MCF 10A (cell line): ENCODE results near the gene DDA1. TPM values are rescaled to one million over a fixed set of nuclear protein-coding genes. Genes with fewer than 3 reads are reported as not detected.
"Not testable (repeated sequence)": the region's sequence is repeated elsewhere in the genome, so short reads cannot be mapped to it uniquely, and the experiment has no call there.

Source experiments
- BruUV-seq: library from RNA; stranded (reverse); fragments of 400-500 nt; replicated peaks from 2 replicates; lab custom pipeline; 2021; lab: Mats Ljungman, UMichigan
- CTCF ChIA-PET: fragments of 300-600 bp; sonication (Branson Sonifier 250); formaldehyde crosslinking; extraction: SDS; loops from one replicate; lab custom pipeline; 2021; ENCODE audit warnings: antibody characterized with exemption, inconsistent platforms; lab: Yijun Ruan, JAX
- POLR2A ChIA-PET: fragments of 300-600, 350-650 bp; sonication (Branson Sonifier 250); formaldehyde crosslinking; extraction: SDS; loops from one replicate; lab custom pipeline; 2020; ENCODE audit warnings: antibody characterized with exemption, inconsistent platforms; lab: Yijun Ruan, JAX
- DNase-seq: peaks from one replicate; pipeline ENCODE4 v3.0.0-alpha.2; 2018; ENCODE audit not compliant: unreplicated experiment
- H3K27ac Mint-ChIP-seq: one replicate; pipeline ENCODE4 v1.8.0; 2022; ENCODE audit warnings: mild to moderate bottlenecking, low read depth, mixed read lengths; ENCODE audit not compliant: unreplicated experiment
- H3K27me3 Mint-ChIP-seq: one replicate; pipeline ENCODE4 v1.8.0; 2022; ENCODE audit warnings: mixed read lengths; ENCODE audit not compliant: insufficient read depth, unreplicated experiment
- H3K36me3 Mint-ChIP-seq: one replicate; pipeline ENCODE4 v1.8.0; 2022; ENCODE audit warnings: mild to moderate bottlenecking, moderate library complexity, mixed read lengths; ENCODE audit not compliant: insufficient read depth, unreplicated experiment
- H3K4me1 Mint-ChIP-seq: one replicate; pipeline ENCODE4 v1.8.0; 2022; ENCODE audit warnings: mixed read lengths; ENCODE audit not compliant: insufficient read depth, unreplicated experiment
- H3K4me3 Mint-ChIP-seq: one replicate; pipeline ENCODE4 v1.8.0; 2022; ENCODE audit warnings: mild to moderate bottlenecking, moderate library complexity, mixed read lengths; ENCODE audit not compliant: unreplicated experiment
- H3K9me3 Mint-ChIP-seq: one replicate; pipeline ENCODE4 v1.8.0; 2022; ENCODE audit warnings: mixed read lengths; ENCODE audit not compliant: unreplicated experiment
- CTCF ChIP-seq: fragments of 200-600 bp; IDR thresholded peaks from one replicate; pipeline ENCODE4 v1.8.0; 2022; ENCODE audit warnings: antibody characterized with exemption, mild to moderate bottlenecking; ENCODE audit not compliant: unreplicated experiment
- intact Hi-C: fragments of 100-400 bp; cut with micrococcal nuclease; formaldehyde crosslinking; loops from 2 replicates; pipeline ENCODE4 v1.14.1; 2022
- total RNA-seq: library from RNA; stranded (reverse); gene quantifications from 2 replicates; pipeline ENCODE4 v1.2.3, GENCODE V29; 2022

DDA1 gene
- total RNA-seq, 1 experiment from 2014 or later = 57.4 TPM

GRCh38 chr19:17359905-17360800 is 50.8 kb downstream of the DDA1 start:
- Mint-ChIP-seq H3K9me3 (no peaks in the 10 kb centered on the region), H3K4me1 (peaks cover 18% of the 10 kb centered on the region), H3K27ac (no peak overlapping the region), H3K4me3 (no peak overlapping the region), H3K27me3 (no peaks in the 10 kb centered on the region), H3K36me3 (peaks cover 6% of the 10 kb centered on the region)
- no TSS peak for BruUV-seq
- intact Hi-C loops = no loop called here
- no peak for DNase-seq
- CTCF ChIA-PET = interaction anchor here (0.7 to 1.2 kb wide), 2 partner anchors 25 to 71 kb away, joined by 3 read pairs; no protein-coding TSS in a partner anchor
- TF ChIP-seq CTCF = no peak
- POLR2A ChIA-PET = no interaction called here

DNA sequence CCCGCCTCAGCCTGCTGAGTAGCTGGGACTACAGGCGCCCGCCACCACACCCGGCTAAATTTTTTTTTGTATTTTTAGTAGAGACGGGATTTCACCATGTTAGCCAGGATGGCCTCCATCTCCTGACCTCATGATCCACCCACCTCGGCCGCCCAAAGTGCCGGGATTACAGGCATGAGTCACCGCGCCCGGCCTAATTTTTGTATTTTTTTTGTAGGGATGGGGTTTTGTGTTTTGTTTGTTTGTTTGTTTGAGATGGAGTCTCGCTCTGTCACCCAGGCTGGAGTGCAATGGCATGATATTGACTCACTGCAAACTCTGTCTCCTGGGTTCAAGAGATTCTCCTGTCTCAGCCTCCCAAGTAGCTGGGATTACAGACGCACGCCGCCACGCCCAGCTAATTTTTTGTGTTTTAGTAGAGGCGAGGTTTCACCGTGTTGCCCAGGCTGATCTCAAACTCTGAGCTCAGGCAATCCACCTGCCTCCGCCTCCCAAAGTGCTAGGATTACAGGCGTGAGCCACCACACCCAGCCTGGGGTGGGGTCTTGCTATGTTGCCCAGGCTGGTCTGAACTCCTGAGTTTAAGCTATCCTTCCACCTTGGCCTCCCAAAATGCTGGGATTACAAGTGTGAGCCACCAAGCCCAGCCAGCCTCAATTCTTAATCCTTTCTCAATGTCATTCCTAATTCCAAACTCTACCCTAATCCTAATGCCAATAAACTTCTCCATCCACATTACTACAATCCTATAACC is 54.7 kb downstream of the DDA1 start:
- not testable (repeated sequence) for H3K4me3 Mint-ChIP-seq
- CTCF ChIA-PET = interaction anchor here (0.6 to 2.6 kb wide), 3 partner anchors 9 to 584 kb away, joined by 3 to 10 read pairs (median 3); no protein-coding TSS in a partner anchor

DNA sequence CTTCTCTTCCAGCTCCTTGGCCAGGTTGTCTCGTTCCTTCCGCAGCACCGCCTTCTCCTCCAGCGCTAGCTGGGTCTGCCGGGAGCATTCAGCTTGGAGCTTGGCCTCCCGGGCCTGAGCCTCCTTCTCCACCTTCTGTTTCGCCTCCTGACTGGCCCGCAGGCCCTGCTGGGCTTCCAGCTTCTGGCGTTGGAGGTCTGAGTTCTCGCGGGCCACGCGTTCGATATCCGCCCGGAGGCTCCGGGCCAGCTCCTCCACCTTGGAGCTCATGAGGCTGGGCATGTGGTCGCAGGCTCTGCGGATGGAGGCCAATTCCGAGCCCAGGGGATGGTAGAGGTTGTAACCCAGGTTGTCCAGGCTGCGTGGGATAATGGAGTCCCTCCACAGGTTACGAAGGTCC is 56.0 kb downstream of the DDA1 start:
- Mint-ChIP-seq H3K27me3 (no peaks in the 10 kb centered on the region), H3K36me3 (no peaks in the 10 kb centered on the region), H3K27ac (no peak overlapping the region), H3K4me3 (no peak overlapping the region), H3K4me1 (peaks cover 4% of the 10 kb centered on the region), H3K9me3 (no peaks in the 10 kb centered on the region)
- CTCF ChIA-PET = interaction anchor here (0.7 kb wide), 1 partner anchor 9 kb away, joined by 4 read pairs; no protein-coding TSS in a partner anchor
- BruUV-seq = no TSS peak
- intact Hi-C loops = no loop called here
- DNase-seq = no peak
- TF ChIP-seq CTCF = no peak
- POLR2A ChIA-PET = interaction anchor here (0.6 kb wide), 1 partner anchor 10 kb away, joined by 3 read pairs; no protein-coding TSS in a partner anchor

More for the DNA sequence above, 54.7 kb downstream of the DDA1 start:
- DNase-seq, H3K4me1 Mint-ChIP-seq, intact Hi-C loops, BruUV-seq, H3K27me3 Mint-ChIP-seq, H3K9me3 Mint-ChIP-seq, H3K27ac Mint-ChIP-seq, H3K36me3 Mint-ChIP-seq: not testable (repeated sequence)
- POLR2A ChIA-PET = interaction anchor here (0.6 kb wide), 1 partner anchor 1647 kb away, joined by 5 read pairs; no protein-coding TSS in a partner anchor

DNA sequence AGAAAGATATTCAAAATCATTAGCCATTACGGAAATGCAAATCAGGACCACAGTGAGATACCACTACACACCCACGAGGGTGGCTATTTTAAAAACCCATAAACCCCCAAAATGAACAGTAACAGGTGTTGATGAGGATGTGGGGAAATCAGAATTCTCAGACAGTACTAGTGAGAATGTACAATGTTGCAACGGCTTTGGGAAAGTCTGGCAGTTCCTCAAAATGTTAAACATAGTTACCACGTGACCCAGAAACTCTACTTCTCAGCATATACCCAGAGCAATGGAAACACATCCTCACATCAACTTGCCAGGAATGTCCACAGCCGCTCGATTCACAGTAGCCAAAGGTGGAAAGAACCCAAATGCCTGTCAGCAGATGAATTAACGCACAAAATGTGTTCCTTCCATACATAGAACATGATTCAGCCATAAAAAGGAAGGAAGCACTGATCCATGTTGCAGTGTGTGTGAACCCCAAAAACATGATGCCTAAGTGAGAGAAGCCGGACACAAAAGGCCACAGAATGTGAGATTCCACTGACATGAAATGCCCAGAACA is 60.7 kb downstream of the DDA1 start:
- ChIA-PET CTCF (interaction anchor here (1.1 kb wide), 1 partner anchor 19 kb away, joined by 3 read pairs; no protein-coding TSS in a partner anchor), POLR2A (no interaction called here)
- TF ChIP-seq CTCF = no peak
- peak; percentile 86 for DNase-seq
- Mint-ChIP-seq H3K27me3 (no peaks in the 10 kb centered on the region), H3K9me3 (no peaks in the 10 kb centered on the region), H3K36me3 (no peaks in the 10 kb centered on the region), H3K27ac (peak overlapping the region; percentile 17), H3K4me3 (no peak overlapping the region), H3K4me1 (peaks cover 7% of the 10 kb centered on the region)
- BruUV-seq = no TSS peak
- intact Hi-C loops = no loop called here

Other genes starting within 250 kb of the DDA1 start
- gene HAUS8, start 234.1 kb upstream of the DDA1 start, total RNA-seq = 6.6 and 8.4 TPM in 2 replicates
- gene MYO9B, start 233.8 kb upstream of the DDA1 start, total RNA-seq = 43.5 and 49.5 TPM in 2 replicates
- gene USE1, start 94.2 kb upstream of the DDA1 start, total RNA-seq = 29.9 and 47.9 TPM in 2 replicates
- gene OCEL1, start 83.3 kb upstream of the DDA1 start, total RNA-seq = 13.7 and 14.3 TPM in 2 replicates
- 32.8 and 36.3 TPM in 2 replicates for gene NR2F6, start 63.6 kb upstream of the DDA1 start, total RNA-seq
- gene USHBP1, start 44.8 kb upstream of the DDA1 start, total RNA-seq = not detected in 2 replicates
- gene BABAM1, start 42.1 kb upstream of the DDA1 start, total RNA-seq = 96.1 and 104 TPM in 2 replicates
- gene ANKLE1, start 27.7 kb upstream of the DDA1 start, total RNA-seq = 0.16 and 1.0 TPM in 2 replicates
- gene ABHD8, start 6.1 kb upstream of the DDA1 start, total RNA-seq = 4.1 and 6.4 TPM in 2 replicates
- 58.8 and 65.8 TPM in 2 replicates for gene MRPL34, start 3.7 kb upstream of the DDA1 start, total RNA-seq
- gene ANO8, start 25.3 kb downstream of the DDA1 start, total RNA-seq = 13.0 and 14.5 TPM in 2 replicates
- 24.8 and 27.9 TPM in 2 replicates for gene GTPBP3, start 28.0 kb downstream of the DDA1 start, total RNA-seq
- gene PLVAP, start 67.8 kb downstream of the DDA1 start, total RNA-seq = not detected in 2 replicates
- 0.37 TPM in 1 of 2 replicates, not detected in the other for gene CCDC194, start 84.6 kb downstream of the DDA1 start, total RNA-seq
- gene BST2, start 96.1 kb downstream of the DDA1 start, total RNA-seq = 19.6 and 24.8 TPM in 2 replicates
- gene MVB12A, start 110.5 kb downstream of the DDA1 start, total RNA-seq = 47.7 and 51.1 TPM in 2 replicates
- not detected in 2 replicates for gene TMEM221, start 139.1 kb downstream of the DDA1 start, total RNA-seq
- not detected in 2 replicates for gene NXNL1, start 151.4 kb downstream of the DDA1 start, total RNA-seq
- 3.4 and 5.0 TPM in 2 replicates for gene SLC27A1, start 161.0 kb downstream of the DDA1 start, total RNA-seq
- 115 and 143 TPM in 2 replicates for gene PGLS, start 202.1 kb downstream of the DDA1 start, total RNA-seq
- gene COLGALT1, start 246.1 kb downstream of the DDA1 start, total RNA-seq = 103 and 107 TPM in 2 replicates